ENCODE results near the gene MRGPRG. TPM values are rescaled to one million over a fixed set of nuclear protein-coding genes. Genes with fewer than 3 reads are reported as not detected.

The MRGPRG gene
- total and polyA plus RNA-seq, 3 experiments from 2014 or later: not detected

GRCh38 chr11:3222941-3223915, 4.6 kb upstream of the MRGPRG start:
- H3K4me1 Mint-ChIP-seq: peaks cover 0 to 8% (median 3%) of the 10 kb centered on the region in 3 donors
- no peaks in the 10 kb centered on the region for H3K36me3 Mint-ChIP-seq
- peak overlapping the region in 3 of 7 donors; percentile 20 to 51 (median 33) for H3K4me3 Mint-ChIP-seq
- H3K9me3 ChIP-seq (ENCODE audit: low read length): no peaks in the 10 kb centered on the region
- no peak for DNase-seq
- H3K36me3 ChIP-seq (ENCODE audit: insufficient read depth, low read length): no peaks in the 10 kb centered on the region
- H3K27me3 Mint-ChIP-seq: peaks cover 10 to 36% of the 10 kb centered on the region in 2 donors
- no peak overlapping the region for H3K27ac ChIP-seq (ENCODE audit: low read depth, low read length)
- H3K4me1 ChIP-seq (ENCODE audit: insufficient read depth, low read length): no peaks in the 10 kb centered on the region
- no peak overlapping the region for H3K4me3 ChIP-seq (ENCODE audit: low read length)
- CTCF ChIA-PET: no interaction called here
- H3K27ac Mint-ChIP-seq: no peak overlapping the region
- POLR2A ChIA-PET: no interaction called here
- peaks cover 0 to 2% (median 0%) of the 10 kb centered on the region in 5 donors for H3K9me3 Mint-ChIP-seq
- H3K27me3 ChIP-seq (ENCODE audit: insufficient read depth, low read length, poor library complexity, severe bottlenecking): no peaks in the 10 kb centered on the region

- peaks cover 11 to 36% of the 10 kb centered on the region in 2 donors for H3K27me3 Mint-ChIP-seq
- H3K9me3 ChIP-seq (ENCODE audit: low read length): no peaks in the 10 kb centered on the region
- no peak for DNase-seq
Measured at GRCh38 chr11:3222003-3222855, 3.6 kb upstream of the MRGPRG start.

GRCh38 chr11:3221408-3222002, 2.9 kb upstream of the MRGPRG start:
- no peak overlapping the region for H3K4me3 Mint-ChIP-seq
- DNase-seq: no peak
- no peak overlapping the region for H3K4me3 ChIP-seq (ENCODE audit: low read length)
- H3K36me3 Mint-ChIP-seq: no peaks in the 10 kb centered on the region
- peaks cover 0 to 11% (median 8%) of the 10 kb centered on the region in 3 donors for H3K4me1 Mint-ChIP-seq
- no peaks in the 10 kb centered on the region for H3K9me3 ChIP-seq (ENCODE audit: low read length)
- no peaks in the 10 kb centered on the region for H3K27me3 ChIP-seq (ENCODE audit: insufficient read depth, low read length, poor library complexity, severe bottlenecking)
- H3K27me3 Mint-ChIP-seq: peaks cover 11 to 36% of the 10 kb centered on the region in 2 donors
- no peaks in the 10 kb centered on the region for H3K9me3 Mint-ChIP-seq
- no peaks in the 10 kb centered on the region for H3K4me1 ChIP-seq (ENCODE audit: insufficient read depth, low read length)
- CTCF ChIA-PET: no interaction called here
- POLR2A ChIA-PET: no interaction called here
- H3K36me3 ChIP-seq (ENCODE audit: insufficient read depth, low read length): no peaks in the 10 kb centered on the region
- H3K27ac ChIP-seq (ENCODE audit: low read depth, low read length): no peak overlapping the region
- H3K27ac Mint-ChIP-seq: no peak overlapping the region

More at GRCh38 chr11:3222003-3222855, 3.6 kb upstream of the MRGPRG start:
- H3K27me3 ChIP-seq (ENCODE audit: insufficient read depth, low read length, poor library complexity, severe bottlenecking): no peaks in the 10 kb centered on the region
- no peaks in the 10 kb centered on the region for H3K36me3 ChIP-seq (ENCODE audit: insufficient read depth, low read length)
- H3K4me3 Mint-ChIP-seq: no peak overlapping the region
- H3K4me1 ChIP-seq (ENCODE audit: insufficient read depth, low read length): no peaks in the 10 kb centered on the region
- no peak overlapping the region for H3K27ac Mint-ChIP-seq
- no peaks in the 10 kb centered on the region for H3K9me3 Mint-ChIP-seq
- no peaks in the 10 kb centered on the region for H3K36me3 Mint-ChIP-seq
- no peak overlapping the region for H3K27ac ChIP-seq (ENCODE audit: low read depth, low read length)
- POLR2A ChIA-PET: no interaction called here
- CTCF ChIA-PET: no interaction called here
- no peak overlapping the region for H3K4me3 ChIP-seq (ENCODE audit: low read length)
- H3K4me1 Mint-ChIP-seq: peaks cover 0 to 8% (median 3%) of the 10 kb centered on the region in 3 donors

- DNase-seq: no peak
- no peaks in the 10 kb centered on the region for H3K36me3 Mint-ChIP-seq
- H3K4me1 Mint-ChIP-seq: peaks cover 0 to 11% (median 8%) of the 10 kb centered on the region in 3 donors
- Histone ChIP-seq H3K4me1 (ENCODE audit: insufficient read depth, low read length) (no peaks in the 10 kb centered on the region), H3K4me3 (ENCODE audit: low read length) (no peak overlapping the region), H3K27ac (ENCODE audit: low read depth, low read length) (no peak overlapping the region), H3K9me3 (ENCODE audit: low read length) (no peaks in the 10 kb centered on the region), H3K27me3 (ENCODE audit: insufficient read depth, low read length, poor library complexity, severe bottlenecking) (no peaks in the 10 kb centered on the region), H3K36me3 (ENCODE audit: insufficient read depth, low read length) (no peaks in the 10 kb centered on the region)
- POLR2A ChIA-PET: no interaction called here
- H3K4me3 Mint-ChIP-seq: no peak overlapping the region
- H3K9me3 Mint-ChIP-seq: no peaks in the 10 kb centered on the region
- CTCF ChIA-PET: no interaction called here
- H3K27ac Mint-ChIP-seq: no peak overlapping the region
- peaks cover 16 to 36% of the 10 kb centered on the region in 2 donors for H3K27me3 Mint-ChIP-seq
Measured at GRCh38 chr11:3220521-3221407, 2.2 kb upstream of the MRGPRG start.

- Histone ChIP-seq H3K4me1 (ENCODE audit: insufficient read depth, low read length) (no peaks in the 10 kb centered on the region), H3K4me3 (ENCODE audit: low read length) (no peak overlapping the region), H3K27me3 (ENCODE audit: insufficient read depth, low read length, poor library complexity, severe bottlenecking) (no peaks in the 10 kb centered on the region), H3K27ac (ENCODE audit: low read depth, low read length) (no peak overlapping the region), H3K9me3 (ENCODE audit: low read length) (no peaks in the 10 kb centered on the region), H3K36me3 (ENCODE audit: insufficient read depth, low read length) (no peaks in the 10 kb centered on the region)
- H3K36me3 Mint-ChIP-seq: no peaks in the 10 kb centered on the region
- H3K27ac Mint-ChIP-seq: no peak overlapping the region
- peaks cover 18 to 38% of the 10 kb centered on the region in 2 donors for H3K27me3 Mint-ChIP-seq
- H3K9me3 Mint-ChIP-seq: no peaks in the 10 kb centered on the region
- no peak overlapping the region for H3K4me3 Mint-ChIP-seq
- ChIA-PET CTCF (no interaction called here), POLR2A (no interaction called here)
- H3K4me1 Mint-ChIP-seq: peaks cover 0 to 11% (median 8%) of the 10 kb centered on the region in 3 donors
- peak in 1 of 5 donors; percentile 38 for DNase-seq
Measured at GRCh38 chr11:3220101-3220500, 1.5 kb upstream of the MRGPRG start.

- H3K27me3 ChIP-seq (ENCODE audit: insufficient read depth, low read length, poor library complexity, severe bottlenecking): no peaks in the 10 kb centered on the region
- H3K4me3 ChIP-seq (ENCODE audit: low read length): no peak overlapping the region
- H3K36me3 ChIP-seq (ENCODE audit: insufficient read depth, low read length): no peaks in the 10 kb centered on the region
- peaks cover 0 to 11% (median 8%) of the 10 kb centered on the region in 3 donors for H3K4me1 Mint-ChIP-seq
- no peaks in the 10 kb centered on the region for H3K9me3 ChIP-seq (ENCODE audit: low read length)
- H3K27me3 Mint-ChIP-seq: peaks cover 22 to 41% of the 10 kb centered on the region in 2 donors
- no peak overlapping the region for H3K4me3 Mint-ChIP-seq
- H3K27ac ChIP-seq (ENCODE audit: low read depth, low read length): no peak overlapping the region
- ChIA-PET CTCF (no interaction called here), POLR2A (no interaction called here)
- H3K27ac Mint-ChIP-seq: no peak overlapping the region
- H3K4me1 ChIP-seq (ENCODE audit: insufficient read depth, low read length): no peaks in the 10 kb centered on the region
- no peak for DNase-seq
- no peaks in the 10 kb centered on the region for H3K9me3 Mint-ChIP-seq
- no peaks in the 10 kb centered on the region for H3K36me3 Mint-ChIP-seq
Measured at GRCh38 chr11:3219281-3219892, 774 bp upstream of the MRGPRG start.

GRCh38 chr11:3217818-3218482, 663 bp downstream of the MRGPRG start:
- Mint-ChIP-seq H3K9me3 (no peaks in the 10 kb centered on the region), H3K4me3 (no peak overlapping the region), H3K4me1 (peaks cover 0 to 7% (median 5%) of the 10 kb centered on the region in 3 donors), H3K36me3 (no peaks in the 10 kb centered on the region), H3K27ac (peak overlapping the region in 1 of 8 donors; percentile 81), H3K27me3 (peaks cover 21 to 38% of the 10 kb centered on the region in 2 donors)
- H3K27me3 ChIP-seq (ENCODE audit: insufficient read depth, low read length, poor library complexity, severe bottlenecking): no peaks in the 10 kb centered on the region
- no peak overlapping the region for H3K27ac ChIP-seq (ENCODE audit: low read depth, low read length)
- no peaks in the 10 kb centered on the region for H3K9me3 ChIP-seq (ENCODE audit: low read length)
- POLR2A ChIA-PET: no interaction called here
- H3K4me3 ChIP-seq (ENCODE audit: low read length): no peak overlapping the region
- H3K4me1 ChIP-seq (ENCODE audit: insufficient read depth, low read length): no peaks in the 10 kb centered on the region
- CTCF ChIA-PET: no interaction called here
- no peak for DNase-seq
- H3K36me3 ChIP-seq (ENCODE audit: insufficient read depth, low read length): no peaks in the 10 kb centered on the region

All from CD8-positive, alpha-beta memory T cell (primary cell).